Omental fat pad (tissue), 4 donors: ENCODE results near the gene PPM1D. TPM values are rescaled to one million over a fixed set of nuclear protein-coding genes. Genes with fewer than 3 reads are reported as not detected.

Experiments
- ATAC-seq: fragments of 150-250 bp; one replicate; pipeline ENCODE4 v1.9.1; 2016; ENCODE audit warnings: mild to moderate bottlenecking, moderate library complexity; ENCODE audit not compliant: low FRiP score
- DNase-seq: peaks from one replicate; pipeline ENCODE4 v3.0.0-alpha.2; 2019; ENCODE audit warnings: low spot score
- total RNA-seq, 4 donors: library from RNA; depleted of rRNA; stranded (reverse); fragments of >200 nt; gene quantifications; one replicate each; pipeline ENCODE4 v1.1.0, GENCODE V29; 2016
- TF ChIP-seq, protein P1 (sequence below), 3 donors: fragments of 450-650 bp; IDR thresholded peaks; one replicate each; pipeline ENCODE4 v1.5.1; 2016 to 2017; ENCODE audit warnings: antibody characterized with exemption in 3 of 3, mild to moderate bottlenecking in 3 of 3, moderate library complexity in 2 of 3

Gene PPM1D
- total RNA-seq, 4 donors from 2014 or later, result 11.1 to 32.0 (median 13.3) TPM

DNA sequence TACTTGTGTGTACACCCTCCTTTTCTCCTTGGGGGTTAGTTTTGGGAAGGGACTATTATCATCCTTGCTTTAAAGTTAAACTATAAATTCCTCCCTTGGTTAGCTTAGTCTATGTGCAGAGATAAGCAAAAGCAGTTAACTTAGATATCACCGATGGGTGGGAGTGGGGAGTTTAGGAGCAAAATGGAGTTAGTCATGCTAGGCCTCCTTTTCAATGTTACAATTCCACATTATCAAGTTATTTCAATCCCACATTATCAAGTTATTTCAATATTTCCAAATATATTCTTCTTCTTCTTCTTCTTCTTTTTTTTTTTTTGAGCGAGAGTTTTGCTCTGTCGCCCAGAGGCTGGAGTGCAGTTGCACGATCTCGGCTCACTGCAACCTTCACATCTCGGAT lies 76.0 kb downstream of the PPM1D start:
- ATAC-seq (no peak), DNase-seq (no peak)
- TF ChIP-seq, protein P1, sequence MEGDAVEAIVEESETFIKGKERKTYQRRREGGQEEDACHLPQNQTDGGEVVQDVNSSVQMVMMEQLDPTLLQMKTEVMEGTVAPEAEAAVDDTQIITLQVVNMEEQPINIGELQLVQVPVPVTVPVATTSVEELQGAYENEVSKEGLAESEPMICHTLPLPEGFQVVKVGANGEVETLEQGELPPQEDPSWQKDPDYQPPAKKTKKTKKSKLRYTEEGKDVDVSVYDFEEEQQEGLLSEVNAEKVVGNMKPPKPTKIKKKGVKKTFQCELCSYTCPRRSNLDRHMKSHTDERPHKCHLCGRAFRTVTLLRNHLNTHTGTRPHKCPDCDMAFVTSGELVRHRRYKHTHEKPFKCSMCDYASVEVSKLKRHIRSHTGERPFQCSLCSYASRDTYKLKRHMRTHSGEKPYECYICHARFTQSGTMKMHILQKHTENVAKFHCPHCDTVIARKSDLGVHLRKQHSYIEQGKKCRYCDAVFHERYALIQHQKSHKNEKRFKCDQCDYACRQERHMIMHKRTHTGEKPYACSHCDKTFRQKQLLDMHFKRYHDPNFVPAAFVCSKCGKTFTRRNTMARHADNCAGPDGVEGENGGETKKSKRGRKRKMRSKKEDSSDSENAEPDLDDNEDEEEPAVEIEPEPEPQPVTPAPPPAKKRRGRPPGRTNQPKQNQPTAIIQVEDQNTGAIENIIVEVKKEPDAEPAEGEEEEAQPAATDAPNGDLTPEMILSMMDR (IDR thresholded peaks at IDR 0.05), result no peak

DNA sequence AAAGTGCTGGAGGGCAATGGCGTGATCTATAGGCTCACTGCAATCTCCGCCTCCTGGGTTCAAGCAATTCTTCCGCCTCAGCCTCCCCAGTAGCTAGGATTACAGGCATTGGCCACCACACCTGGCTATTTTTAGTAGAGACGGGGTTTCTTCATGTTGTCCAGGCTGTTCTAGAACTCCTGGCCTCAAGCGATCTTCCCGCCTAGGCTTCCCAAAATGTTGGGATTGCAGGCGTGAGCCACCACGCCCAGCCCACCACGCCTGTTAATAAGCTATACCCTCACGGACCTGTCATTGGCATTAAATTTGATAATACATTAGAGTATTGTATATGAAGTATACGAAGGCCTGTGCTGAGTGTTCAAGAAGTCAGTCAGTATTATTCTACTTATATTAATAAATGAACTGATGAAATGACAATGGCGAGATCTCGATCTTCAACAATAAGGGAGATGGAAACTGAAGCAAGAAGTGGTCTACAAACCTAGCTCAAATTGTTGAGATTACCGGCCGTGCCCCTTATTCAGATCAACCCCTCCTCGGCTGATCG lies 76.8 kb downstream of the PPM1D start:
- DNase-seq, result no peak
- TF ChIP-seq, protein P1 (IDR thresholded peaks at IDR 0.05), result no peak

DNA sequence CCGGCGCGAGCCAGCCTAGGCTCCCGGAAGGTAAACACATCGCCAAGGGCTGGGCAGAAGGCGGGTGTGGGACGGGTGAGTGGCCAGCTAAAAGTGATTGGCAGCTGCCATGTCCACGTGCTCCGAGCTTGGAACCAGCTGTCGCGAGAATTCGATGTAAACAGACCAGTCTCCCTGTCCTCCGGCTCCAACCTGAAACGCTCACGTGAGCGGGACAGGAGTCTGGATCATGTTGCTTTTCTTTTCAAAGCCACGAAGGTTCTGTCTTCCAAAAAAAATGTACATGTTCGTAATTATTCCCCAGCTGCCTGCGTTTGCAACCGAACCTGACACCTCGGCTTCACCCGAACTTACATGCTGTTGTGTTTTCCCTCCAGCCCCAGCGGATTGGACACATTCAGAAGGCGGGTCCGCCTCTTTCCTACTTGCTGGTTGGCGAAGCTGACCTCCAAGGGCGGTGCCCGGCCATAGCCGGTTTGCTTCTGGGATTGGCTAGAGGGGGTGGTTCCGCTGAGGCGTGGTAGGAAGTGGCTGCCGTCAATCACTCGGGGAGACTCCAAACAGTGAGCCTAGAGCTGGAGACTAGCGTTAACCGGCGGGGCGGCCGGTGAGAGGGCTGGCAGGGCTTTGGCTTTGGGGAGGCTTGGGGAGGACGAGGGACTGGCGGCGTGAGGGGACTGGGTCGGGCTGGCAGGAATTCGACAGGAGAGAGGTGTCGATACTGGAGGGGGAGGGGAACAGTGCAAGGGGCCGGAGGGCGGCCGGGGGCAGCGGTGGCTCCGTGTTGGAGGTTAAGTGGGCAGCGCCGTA lies 77.5 kb downstream of the PPM1D start, which contains the start of gene BCAS3:
Gene BCAS3, plus strand, starts transcription at position 544 of the 810 bp plus-strand sequence.
- DNase-seq (peak; percentile 92), ATAC-seq (peak; percentile 100)
- TF ChIP-seq, protein P1 (IDR thresholded peaks at IDR 0.05), result no peak

More for the DNA sequence above, 76.8 kb downstream of the PPM1D start:
- ATAC-seq, result no peak

DNA sequence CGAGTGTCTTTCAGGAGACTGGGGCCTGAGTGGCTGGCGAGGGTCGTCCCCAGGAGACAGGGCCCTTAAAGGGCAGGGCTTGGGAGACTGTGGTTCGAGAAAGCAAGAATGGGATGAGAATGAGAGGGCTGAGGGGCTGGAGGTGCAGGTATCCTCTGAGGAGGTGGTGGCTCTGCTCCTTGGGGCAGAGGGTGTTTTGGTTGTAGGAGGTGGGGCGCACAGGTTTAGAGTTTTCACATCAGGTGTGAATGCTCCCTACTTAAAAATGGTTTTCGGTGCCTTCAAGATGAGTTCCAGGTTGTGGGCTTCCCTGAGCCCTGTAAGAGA lies 78.1 kb downstream of the PPM1D start:
- ATAC-seq, result no peak
- TF ChIP-seq, protein P1 (IDR thresholded peaks at IDR 0.05), result no peak
- no peak for DNase-seq

DNA sequence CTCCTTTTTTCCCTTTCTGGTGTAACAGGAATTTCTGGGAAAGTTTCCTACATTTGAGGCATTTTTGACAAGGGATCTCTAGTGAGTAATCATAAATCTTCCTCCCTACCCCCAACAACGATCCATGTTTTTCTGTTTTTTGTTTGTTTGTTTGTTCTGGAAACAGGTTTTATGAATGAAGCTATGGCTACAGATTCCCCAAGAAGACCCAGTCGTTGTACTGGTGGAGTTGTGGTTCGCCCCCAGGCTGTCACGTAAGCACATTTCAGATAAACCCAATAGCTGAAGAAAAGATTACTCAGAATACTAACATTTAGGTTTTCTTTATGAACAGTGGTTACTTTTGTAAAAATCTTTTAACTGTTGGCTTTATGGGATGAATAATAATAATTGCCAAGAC lies 79.3 kb downstream of the PPM1D start:
- DNase-seq (no peak), ATAC-seq (no peak)
- TF ChIP-seq, protein P1 (IDR thresholded peaks at IDR 0.05), result no peak

DNA sequence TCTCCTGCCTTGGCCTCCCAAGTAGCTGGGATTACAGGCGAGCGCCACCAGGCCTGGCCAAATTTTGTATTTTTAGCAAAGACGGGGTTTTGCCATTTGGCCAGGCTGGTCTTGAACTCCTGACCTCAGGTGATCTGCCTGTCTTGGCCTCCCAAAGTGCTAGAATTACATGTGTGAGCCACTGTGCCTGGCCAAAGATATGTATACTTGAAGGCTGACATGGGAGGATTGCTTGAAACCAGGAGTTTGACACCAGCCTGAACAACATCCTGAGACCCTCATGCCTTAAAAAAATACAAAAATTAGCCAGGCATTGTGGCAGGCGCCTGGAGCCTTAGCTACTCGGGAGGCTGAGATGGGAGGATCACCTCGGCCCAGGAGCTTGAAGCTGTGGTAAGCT lies 80.8 kb downstream of the PPM1D start:
- ATAC-seq, result no peak
- TF ChIP-seq, protein P1 (IDR thresholded peaks at IDR 0.05), result no peak
- no peak for DNase-seq

DNA sequence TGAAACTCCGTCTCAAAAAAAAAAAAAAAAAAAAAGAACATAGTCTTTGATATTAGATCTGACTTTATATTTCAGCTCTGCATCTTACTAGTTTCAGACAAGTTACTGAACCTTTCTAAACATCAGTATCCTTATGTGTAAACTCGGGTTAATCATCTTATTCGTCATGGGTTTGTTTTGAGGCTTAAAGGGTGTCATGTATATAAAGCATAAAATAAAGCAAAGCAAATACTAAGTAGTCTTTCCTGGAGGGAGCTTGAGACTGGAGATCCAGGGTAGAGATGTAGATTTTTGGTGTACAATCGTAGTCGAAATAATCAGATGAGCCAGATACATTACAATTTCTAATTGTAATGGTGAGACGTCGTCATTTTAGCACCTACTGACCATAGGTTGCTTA lies 85.4 kb downstream of the PPM1D start:
- TF ChIP-seq, protein P1 (IDR thresholded peaks at IDR 0.05), result no peak
- ATAC-seq (no peak), DNase-seq (no peak)
